Esophagus squamous epithelium (tissue), 4 donors: Measurements from ENCODE around the gene CCDC106.

Source experiments
- CTCF ChIP-seq, 6 experiments: fragments of 450-650 bp in 4 of 6; fragments of 200-600 bp in 2 of 6; sonication (generic) in 2 of 6; IDR thresholded peaks; one replicate each; pipeline ENCODE4 v1.5.1; 2016 to 2019; ENCODE audit warnings: antibody characterized with exemption in 6 of 6, mild to moderate bottlenecking in 4 of 6, moderate library complexity in 4 of 6
- POLR2A ChIP-seq, 4 donors: fragments of 450-650 bp; IDR thresholded peaks; one replicate each; pipeline ENCODE4 v1.6.1; 2017; ENCODE audit warnings: antibody characterized with exemption in 4 of 4, mild to moderate bottlenecking in 4 of 4, moderate library complexity in 3 of 4

DNA sequence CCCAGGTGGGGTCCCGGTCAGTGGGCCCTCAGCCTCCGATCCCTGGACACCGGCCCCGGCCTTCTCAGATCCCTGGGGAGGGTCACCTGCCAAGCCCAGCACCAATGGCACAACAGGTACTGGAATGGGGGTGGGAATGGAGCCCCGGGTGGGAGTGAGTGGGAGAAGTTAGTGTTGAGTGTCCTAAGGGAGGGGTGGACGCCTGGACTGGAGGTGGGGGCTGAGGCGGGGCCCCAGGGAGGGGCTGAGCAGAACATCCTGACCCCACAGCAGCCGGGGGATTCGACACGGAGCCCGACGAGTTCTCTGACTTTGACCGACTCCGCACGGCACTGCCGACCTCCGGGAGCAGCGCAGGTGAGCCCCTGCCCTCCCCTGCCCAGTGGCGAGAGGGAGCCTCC lies 44.7 kb downstream of the CCDC106 start:
- TF ChIP-seq CTCF (IDR thresholded peaks at IDR 0.05) (no peak), POLR2A (IDR thresholded peaks at IDR 0.05) (no peak)
